Neuronal stem cell (in vitro differentiated cells): ENCODE measurements around the gene LINGO3.

ENCODE experiments used
- DNase-seq: peaks from one replicate; pipeline ENCODE4 v3.0.0-alpha.2; 2013; ENCODE audit warnings: low spot score
- H2AFZ ChIP-seq: one replicate; pipeline ENCODE4 v1.6.1; 2013; ENCODE audit warnings: mild to moderate bottlenecking, low read length, inconsistent platforms
- H2AK5ac ChIP-seq: 2 replicates; pipeline ENCODE4 v1.6.1; 2013; ENCODE audit warnings: low read depth, mild to moderate bottlenecking, inconsistent platforms, low read length, moderate library complexity, mixed read lengths
- H2BK120ac ChIP-seq: 2 replicates; pipeline ENCODE4 v1.6.1; 2013; ENCODE audit warnings: low read depth, mild to moderate bottlenecking, inconsistent platforms, low read length, moderate library complexity, mixed read lengths
- H2BK12ac ChIP-seq: one replicate; pipeline ENCODE4 v1.6.1; 2013; ENCODE audit warnings: low read length, inconsistent platforms
- H2BK15ac ChIP-seq: 2 replicates; pipeline ENCODE4 v1.6.1; 2013; ENCODE audit warnings: mild to moderate bottlenecking, low read length, inconsistent platforms, mixed read lengths
- H2BK5ac ChIP-seq: one replicate; pipeline ENCODE4 v1.6.1; 2013; ENCODE audit warnings: inconsistent platforms, mild to moderate bottlenecking, low read length, moderate library complexity
- H3K14ac ChIP-seq: one replicate; pipeline ENCODE4 v1.6.1; 2013; ENCODE audit warnings: low read length, inconsistent platforms
- H3K18ac ChIP-seq: 2 replicates; pipeline ENCODE4 v1.6.1; 2013; ENCODE audit warnings: low read length, inconsistent platforms
- H3K23ac ChIP-seq: 2 replicates; pipeline ENCODE4 v1.6.1; 2013; ENCODE audit warnings: low read depth, mild to moderate bottlenecking, mixed read lengths, low read length, inconsistent platforms; ENCODE audit not compliant: poor library complexity
- H3K27ac ChIP-seq: replicated peaks from 3 replicates; pipeline ENCODE4 v1.5.1; 2013; ENCODE audit warnings: low read length, inconsistent platforms
- H3K27me3 ChIP-seq, 3 experiments: 2 replicates each; pipeline ENCODE4 v1.6.1; 2013; ENCODE audit warnings: low read length in 3 of 3, mild to moderate bottlenecking in 2 of 3, inconsistent platforms in 1 of 3, low read depth in 1 of 3, mixed read lengths in 1 of 3, moderate library complexity in 1 of 3; ENCODE audit not compliant: control insufficient read depth in 3 of 3, insufficient read depth in 3 of 3
- H3K36me3 ChIP-seq, 2 donors: replicated peaks in 1 of 2; 2 replicates each; pipeline ENCODE4 v1.6.1; 2013; ENCODE audit warnings: low read length in 2 of 2; ENCODE audit not compliant: control insufficient read depth in 2 of 2, insufficient read depth in 2 of 2
- H3K4ac ChIP-seq: 2 replicates; pipeline ENCODE4 v1.6.1; 2013; ENCODE audit warnings: inconsistent platforms, mild to moderate bottlenecking, low read length, moderate library complexity
- H3K4me1 ChIP-seq, 2 donors: 1 replicate in 1 of 2; 2 replicates in 1 of 2; pipeline ENCODE4 v1.6.1; 2013; ENCODE audit warnings: low read length in 2 of 2, low read depth in 1 of 2; ENCODE audit not compliant: control insufficient read depth in 2 of 2, insufficient read depth in 1 of 2
- H3K4me2 ChIP-seq: one replicate; pipeline ENCODE4 v1.6.1; 2013; ENCODE audit warnings: mild to moderate bottlenecking, low read length, inconsistent platforms; ENCODE audit not compliant: insufficient read depth, poor library complexity, severe bottlenecking
- H3K4me3 ChIP-seq, 2 donors: 2 replicates each; pipeline ENCODE4 v1.5.1; 2013; ENCODE audit warnings: low read length in 2 of 2, mild to moderate bottlenecking in 2 of 2, inconsistent platforms in 1 of 2, moderate library complexity in 1 of 2
- H3K79me1 ChIP-seq: one replicate; pipeline ENCODE4 v1.6.1; 2013; ENCODE audit warnings: low read depth, mild to moderate bottlenecking, inconsistent platforms, low read length, moderate library complexity
- H3K9ac ChIP-seq: one replicate; pipeline ENCODE4 v1.6.1; 2013; ENCODE audit warnings: mild to moderate bottlenecking, low read depth, low read length, inconsistent platforms; ENCODE audit not compliant: poor library complexity
- H3K9me3 ChIP-seq, 2 donors: replicated peaks in 1 of 2; 2 replicates each; pipeline versions ENCODE3 to v1.6.1; 2013; ENCODE audit warnings: low read length in 2 of 2, mild to moderate bottlenecking in 2 of 2, inconsistent platforms in 1 of 2, low read depth in 1 of 2, mixed read lengths in 1 of 2, moderate library complexity in 1 of 2; ENCODE audit not compliant: control insufficient read depth in 2 of 2, insufficient read depth in 1 of 2
- H4K8ac ChIP-seq: one replicate; pipeline ENCODE4 v1.6.1; 2013; ENCODE audit warnings: low read depth, mild to moderate bottlenecking, inconsistent platforms, low read length, moderate library complexity
- H4K91ac ChIP-seq: one replicate; pipeline ENCODE4 v1.6.1; 2013; ENCODE audit warnings: low read length, low read depth, mild to moderate bottlenecking, inconsistent platforms; ENCODE audit not compliant: poor library complexity
- WGBS, 2 donors: extraction: QIAGEN DNeasy Blood & Tissue Kit; methylation state at CpG; one replicate each; pipeline ENCODE4 v1.1.7; 2013; ENCODE audit warnings: missing lambda C conversion rate in 2 of 2, mixed read lengths in 1 of 2; ENCODE audit not compliant: insufficient read length in 2 of 2, insufficient replicate concordance in 1 of 2; ENCODE audit errors: extremely low coverage in 2 of 2; 5-methylcytosine and 5-hydroxymethylcytosine counted together

LINGO3 gene

GRCh38 chr19:2333807-2334211 lies 25.9 kb upstream of the LINGO3 start:
- DNase-seq = no peak
- Histone ChIP-seq H4K91ac (no peak overlapping the region), H3K27me3 (no peaks in the 10 kb centered on the region), H2AFZ (no peak overlapping the region), H2BK5ac (no peak overlapping the region), H3K14ac (no peak overlapping the region), H3K18ac (no peak overlapping the region), H3K9me3 (peaks cover 0 to 8% of the 10 kb centered on the region in 2 donors), H3K9ac (no peak overlapping the region), H3K27ac (no peak overlapping the region), H3K4me1 (peaks cover 26% of the 10 kb centered on the region in 2 donors), H3K4me2 (no peak overlapping the region), H3K23ac (no peak overlapping the region), H2BK120ac (no peak overlapping the region), H2BK15ac (no peak overlapping the region), H3K4ac (no peak overlapping the region), H2AK5ac (peak overlapping the region; percentile 91), H3K36me3 (peaks cover 6 to 17% of the 10 kb centered on the region in 2 donors), H4K8ac (no peak overlapping the region), H3K4me3 (no peak overlapping the region), H3K79me1 (peaks cover 33% of the 10 kb centered on the region), H2BK12ac (peak overlapping the region; percentile 30)
- WGBS, 2 donors = no CpG with 5 or more reads among the region's 11 CpGs

- H3K9me3 ChIP-seq = peaks cover 0 to 8% of the 10 kb centered on the region in 2 donors
- no peak overlapping the region for H3K4me2 ChIP-seq
- peaks cover 30% of the 10 kb centered on the region for H3K79me1 ChIP-seq
- H3K27me3 ChIP-seq = no peaks in the 10 kb centered on the region
- H2BK120ac ChIP-seq = no peak overlapping the region
- H4K91ac ChIP-seq = no peak overlapping the region
- H2BK12ac ChIP-seq = no peak overlapping the region
- no peak for DNase-seq
- peaks cover 6 to 14% of the 10 kb centered on the region in 2 donors for H3K36me3 ChIP-seq
- no peak overlapping the region for H3K9ac ChIP-seq
- no peak overlapping the region for H3K18ac ChIP-seq
- no peak overlapping the region for H2AFZ ChIP-seq
- H2BK15ac ChIP-seq = no peak overlapping the region
- peak overlapping the region; percentile 91 for H2AK5ac ChIP-seq
- H3K4me1 ChIP-seq = peaks cover 26% of the 10 kb centered on the region in 2 donors
- H3K4ac ChIP-seq = no peak overlapping the region
- no peak overlapping the region for H3K4me3 ChIP-seq
- peak overlapping the region; percentile 10 for H3K23ac ChIP-seq
- no peak overlapping the region for H3K14ac ChIP-seq
- no peak overlapping the region for H4K8ac ChIP-seq
- H3K27ac ChIP-seq = no peak overlapping the region
- H2BK5ac ChIP-seq = no peak overlapping the region
- no CpG with 5 or more reads among the region's 27 CpGs for WGBS, 2 donors
These were observed 25.3 kb upstream of the LINGO3 start for GRCh38 chr19:2333027-2333806.

GRCh38 chr19:2332341-2333026 lies 24.5 kb upstream of the LINGO3 start:
- Histone ChIP-seq H3K36me3 (peaks cover 6 to 9% of the 10 kb centered on the region in 2 donors), H4K8ac (no peak overlapping the region), H2BK5ac (peak overlapping the region; percentile 78), H3K9ac (peak overlapping the region; percentile 55), H2BK12ac (no peak overlapping the region), H2AK5ac (no peak overlapping the region), H2AFZ (no peak overlapping the region), H3K27me3 (no peaks in the 10 kb centered on the region), H4K91ac (no peak overlapping the region), H3K23ac (no peak overlapping the region), H3K18ac (peak overlapping the region; percentile 42), H3K4ac (no peak overlapping the region), H3K4me2 (no peak overlapping the region), H2BK120ac (no peak overlapping the region), H3K79me1 (peaks cover 29% of the 10 kb centered on the region), H3K9me3 (peaks cover 0 to 8% of the 10 kb centered on the region in 2 donors), H3K4me3 (no peak overlapping the region), H3K14ac (peak overlapping the region; percentile 78), H3K4me1 (peaks cover 24 to 25% of the 10 kb centered on the region in 2 donors), H2BK15ac (no peak overlapping the region), H3K27ac (no peak overlapping the region)
- WGBS, 2 donors = no CpG with 5 or more reads among the region's 17 CpGs
- DNase-seq = no peak

- Histone ChIP-seq H3K4me2 (no peak overlapping the region), H3K36me3 (peaks cover 5 to 13% of the 10 kb centered on the region in 2 donors), H3K9me3 (peaks cover 0 to 6% of the 10 kb centered on the region in 2 donors), H4K91ac (no peak overlapping the region), H3K23ac (no peak overlapping the region), H2AK5ac (no peak overlapping the region), H3K27ac (no peak overlapping the region), H2BK12ac (no peak overlapping the region), H2AFZ (no peak overlapping the region), H2BK120ac (no peak overlapping the region), H2BK15ac (no peak overlapping the region), H3K4ac (no peak overlapping the region), H2BK5ac (no peak overlapping the region), H3K79me1 (peaks cover 24% of the 10 kb centered on the region), H3K4me1 (peaks cover 20 to 21% of the 10 kb centered on the region in 2 donors), H3K27me3 (no peaks in the 10 kb centered on the region), H3K18ac (no peak overlapping the region), H3K9ac (no peak overlapping the region), H3K14ac (peak overlapping the region; percentile 1), H4K8ac (no peak overlapping the region), H3K4me3 (no peak overlapping the region)
- WGBS, 2 donors = no CpG with 5 or more reads among the region's 12 CpGs
- no peak for DNase-seq
These were observed 23.8 kb upstream of the LINGO3 start for GRCh38 chr19:2331601-2332246.
